WTC11 (cell line): ENCODE data around the gene S1PR5.

Experiments used
- ATF3 ChIP-seq: sonication (generic); formaldehyde crosslinking; conservative IDR thresholded peaks from 2 replicates; pipeline ENCODE4 v1.8.1; 2022; ENCODE audit warnings: mild to moderate bottlenecking, missing genetic modification reagents
- CREM ChIP-seq: sonication (generic); formaldehyde crosslinking; IDR thresholded peaks from 2 replicates; pipeline ENCODE4 v1.8.1; 2022; ENCODE audit warnings: mild to moderate bottlenecking, missing genetic modification reagents, moderate library complexity
- CTCF ChIP-seq: fragments of 200-600 bp; IDR thresholded peaks from 2 replicates; pipeline ENCODE4 v1.8.0; 2022; ENCODE audit warnings: antibody characterized with exemption
- E2F4 ChIP-seq: sonication (generic); formaldehyde crosslinking; IDR thresholded peaks from 2 replicates; pipeline ENCODE4 v1.8.1; 2022; ENCODE audit warnings: low read depth, mild to moderate bottlenecking, moderate library complexity, missing genetic modification reagents, borderline replicate concordance
- FOXK1 ChIP-seq: sonication (generic); formaldehyde crosslinking; IDR thresholded peaks from 2 replicates; pipeline ENCODE4 v1.8.0; 2022; ENCODE audit warnings: mild to moderate bottlenecking, moderate library complexity, missing genetic modification reagents
- IRF2 ChIP-seq: sonication (generic); formaldehyde crosslinking; IDR thresholded peaks from 2 replicates; pipeline ENCODE4 v1.8.0; 2022; ENCODE audit warnings: low read depth, missing genetic modification reagents, borderline replicate concordance
- JUN ChIP-seq: sonication (generic); formaldehyde crosslinking; IDR thresholded peaks from 2 replicates; pipeline ENCODE4 v1.8.0; 2023; ENCODE audit warnings: mild to moderate bottlenecking, missing genetic modification reagents
- MAX ChIP-seq: sonication (generic); formaldehyde crosslinking; IDR thresholded peaks from 2 replicates; pipeline ENCODE4 v1.8.0; 2022; ENCODE audit warnings: mild to moderate bottlenecking, missing genetic modification reagents
- NFYB ChIP-seq: sonication (generic); formaldehyde crosslinking; conservative IDR thresholded peaks from 2 replicates; pipeline ENCODE4 v1.8.0; 2022; ENCODE audit warnings: low read depth, missing genetic modification reagents
- NR2C2 ChIP-seq: sonication (generic); formaldehyde crosslinking; IDR thresholded peaks from 2 replicates; pipeline ENCODE4 v1.8.0; 2022; ENCODE audit warnings: mild to moderate bottlenecking, missing genetic modification reagents
- RORB ChIP-seq: fragments of 250-450 bp; sonication (Bioruptor Pico); IDR thresholded peaks from 2 replicates; pipeline ENCODE4 v1.9.0; 2021; ENCODE audit warnings: mild to moderate bottlenecking
- ZNF121 ChIP-seq: sonication (generic); formaldehyde crosslinking; IDR thresholded peaks from 2 replicates; pipeline ENCODE4 v1.8.0; 2023; ENCODE audit warnings: missing genetic modification reagents
- ZNF671 ChIP-seq: fragments of 250-450 bp; sonication (Bioruptor Pico); IDR thresholded peaks from 2 replicates; pipeline ENCODE4 v1.8.0; 2021; ENCODE audit warnings: mild to moderate bottlenecking
- TF ChIP-seq, protein P1 (sequence below): sonication (generic); formaldehyde crosslinking; IDR thresholded peaks from 2 replicates; pipeline ENCODE4 v1.8.1; 2022; ENCODE audit warnings: low read depth, missing genetic modification reagents, borderline replicate concordance

GRCh38 chr19:10508036-10508435, 9.2 kb downstream of the S1PR5 start:
- TF ChIP-seq NFYB (CRISPR knock-in tag), result no peak
- TF ChIP-seq JUN (CRISPR knock-in tag), result no peak
- TF ChIP-seq MAX, result no peak
- no peak for TF ChIP-seq ZNF121 (CRISPR knock-in tag)
- no peak for TF ChIP-seq ATF3 (CRISPR knock-in tag)
- TF ChIP-seq CTCF, result no peak
- TF ChIP-seq NR2C2 (CRISPR knock-in tag), result no peak
- no peak for TF ChIP-seq IRF2 (CRISPR knock-in tag)
- TF ChIP-seq FOXK1, result no peak
- TF ChIP-seq, protein P1, sequence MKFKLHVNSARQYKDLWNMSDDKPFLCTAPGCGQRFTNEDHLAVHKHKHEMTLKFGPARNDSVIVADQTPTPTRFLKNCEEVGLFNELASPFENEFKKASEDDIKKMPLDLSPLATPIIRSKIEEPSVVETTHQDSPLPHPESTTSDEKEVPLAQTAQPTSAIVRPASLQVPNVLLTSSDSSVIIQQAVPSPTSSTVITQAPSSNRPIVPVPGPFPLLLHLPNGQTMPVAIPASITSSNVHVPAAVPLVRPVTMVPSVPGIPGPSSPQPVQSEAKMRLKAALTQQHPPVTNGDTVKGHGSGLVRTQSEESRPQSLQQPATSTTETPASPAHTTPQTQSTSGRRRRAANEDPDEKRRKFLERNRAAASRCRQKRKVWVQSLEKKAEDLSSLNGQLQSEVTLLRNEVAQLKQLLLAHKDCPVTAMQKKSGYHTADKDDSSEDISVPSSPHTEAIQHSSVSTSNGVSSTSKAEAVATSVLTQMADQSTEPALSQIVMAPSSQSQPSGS (CRISPR knock-in tag), result no peak
- TF ChIP-seq ZNF671 (CRISPR knock-in tag), result no peak
- TF ChIP-seq E2F4 (CRISPR knock-in tag), result no peak
- no peak for TF ChIP-seq CREM (CRISPR knock-in tag)
- no peak for TF ChIP-seq RORB (CRISPR knock-in tag)
